HL-60/S4 (cell line): ENCODE results near the gene MDM2.

Experiments
- in situ Hi-C: fragments of 300-500 bp; cut with MboI; formaldehyde crosslinking; loops from 2 replicates; pipeline ENCODE4 v1.14.3; 2022; ENCODE audit warnings: low sequenced_read_pairs

Gene MDM2

GRCh38 chr12:68894276-68894855 lies 86.4 kb downstream of the MDM2 start:
- in situ Hi-C loops, result no loop called here

- in situ Hi-C loops, result no loop called here
Measured at GRCh38 chr12:68896881-68897540, 89.0 kb downstream of the MDM2 start.

GRCh38 chr12:68899251-68899771 lies 91.3 kb downstream of the MDM2 start:
- in situ Hi-C loops, result no loop called here

- in situ Hi-C loops, result no loop called here
Measured at GRCh38 chr12:68900241-68900640, 92.3 kb downstream of the MDM2 start.
